ENCODE results near the gene AP2B1. TPM values are rescaled to one million over a fixed set of nuclear protein-coding genes. Genes with fewer than 3 reads are reported as not detected.

AP2B1 gene
- total RNA-seq: 75.4 TPM

DNA sequence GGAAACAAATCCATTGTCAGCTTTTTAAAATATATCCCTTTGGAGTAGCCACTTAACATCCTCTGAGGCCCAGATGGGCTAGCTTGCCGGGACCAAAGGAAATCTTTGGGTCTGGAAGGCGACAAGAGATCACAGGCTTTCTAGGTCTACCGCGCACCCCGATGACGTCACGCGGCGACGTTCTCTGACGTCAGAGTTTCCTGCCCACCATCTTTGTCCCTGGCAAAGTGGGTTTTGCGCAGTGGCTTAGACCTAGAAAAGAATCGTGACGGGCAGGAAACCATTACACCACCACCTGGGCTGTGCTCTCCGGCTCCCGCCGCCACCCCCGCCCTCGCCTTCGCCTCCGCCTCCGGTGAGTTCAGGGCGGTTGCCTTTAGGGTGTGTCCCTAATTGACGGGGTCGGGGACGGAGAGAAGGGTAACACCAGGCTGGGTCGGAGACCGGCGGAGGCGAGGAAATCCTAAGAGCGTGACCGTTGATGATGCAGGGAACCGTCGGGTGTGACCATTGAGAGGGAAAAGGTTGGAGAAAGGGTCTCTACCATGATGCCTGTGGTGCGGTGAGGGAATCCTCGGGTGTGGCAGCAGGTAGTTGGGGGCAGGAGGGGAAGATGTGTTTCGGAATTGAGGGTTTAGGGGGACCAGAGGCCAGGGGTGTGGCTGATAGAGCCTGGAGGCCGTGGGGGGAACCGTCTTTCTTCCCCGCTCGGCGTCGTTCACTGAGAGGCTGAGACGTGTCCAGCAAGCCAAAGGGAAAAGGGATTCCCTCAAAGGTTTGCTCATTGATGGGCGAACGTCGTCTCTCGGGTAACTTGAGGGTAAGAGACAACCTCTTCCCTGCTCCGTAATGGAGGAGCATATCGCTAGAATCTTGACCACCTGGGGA is at the start of gene AP2B1:
Gene AP2B1, plus strand, starts transcription at position 249 of the 888 bp plus-strand sequence. CDS start 6,709 bp downstream, outside the sequence.

DNA sequence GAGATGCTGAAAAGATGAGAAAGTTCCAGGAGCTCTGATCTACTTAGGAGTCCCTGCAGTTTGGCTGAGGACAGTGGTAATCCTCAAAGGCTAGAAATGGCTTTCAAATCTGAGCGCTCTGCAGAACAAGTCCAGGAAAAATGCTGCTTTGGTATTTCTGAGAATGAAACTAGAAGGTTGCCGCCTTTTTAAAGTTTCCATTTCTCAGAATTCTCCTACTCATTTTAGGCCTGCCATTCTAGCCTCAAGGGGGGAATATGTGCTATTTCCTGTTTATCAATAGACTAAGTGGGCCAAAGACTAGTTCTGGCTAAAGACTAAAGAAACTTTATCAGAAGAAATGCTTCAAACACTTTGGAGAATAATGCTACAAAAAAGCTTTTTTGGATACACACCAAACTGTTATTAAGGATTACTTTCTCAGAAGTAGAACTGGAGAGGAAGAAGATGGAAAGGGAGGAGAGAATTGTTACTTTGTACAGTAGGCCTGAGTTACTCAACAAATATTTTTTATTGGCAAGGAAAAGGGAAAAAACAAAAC is 49.5 kb upstream of the AP2B1 start, which contains the start of gene SLFN12L:
Gene SLFN12L, minus strand, starts transcription at position 78 of the 541 bp plus-strand sequence. CDS start 15,314 bp downstream, outside the sequence.

DNA sequence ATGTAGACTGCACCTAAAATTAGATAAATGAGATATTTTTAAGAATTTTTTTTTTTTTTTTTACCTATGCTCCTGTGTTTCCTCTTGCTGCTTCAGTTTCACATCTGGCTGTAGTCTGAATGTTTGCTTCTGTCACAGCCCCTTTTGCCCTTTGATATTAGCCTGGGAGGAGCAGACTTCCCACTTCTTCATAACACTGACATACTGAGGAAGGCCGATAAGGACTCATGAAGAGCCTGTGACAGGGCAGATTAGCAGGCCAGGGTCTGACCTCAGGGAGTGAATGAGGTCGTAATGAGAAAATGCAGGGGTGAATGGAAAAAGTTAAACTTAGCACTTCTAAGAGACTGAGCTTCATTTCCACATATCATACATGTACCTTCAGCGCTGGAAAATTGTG is 26.4 kb upstream of the AP2B1 start, which contains the start of gene SLFN14:
Gene SLFN14, minus strand, starts transcription at position 117 of the 400 bp plus-strand sequence. CDS start 2,757 bp downstream, outside the sequence.

DNA sequence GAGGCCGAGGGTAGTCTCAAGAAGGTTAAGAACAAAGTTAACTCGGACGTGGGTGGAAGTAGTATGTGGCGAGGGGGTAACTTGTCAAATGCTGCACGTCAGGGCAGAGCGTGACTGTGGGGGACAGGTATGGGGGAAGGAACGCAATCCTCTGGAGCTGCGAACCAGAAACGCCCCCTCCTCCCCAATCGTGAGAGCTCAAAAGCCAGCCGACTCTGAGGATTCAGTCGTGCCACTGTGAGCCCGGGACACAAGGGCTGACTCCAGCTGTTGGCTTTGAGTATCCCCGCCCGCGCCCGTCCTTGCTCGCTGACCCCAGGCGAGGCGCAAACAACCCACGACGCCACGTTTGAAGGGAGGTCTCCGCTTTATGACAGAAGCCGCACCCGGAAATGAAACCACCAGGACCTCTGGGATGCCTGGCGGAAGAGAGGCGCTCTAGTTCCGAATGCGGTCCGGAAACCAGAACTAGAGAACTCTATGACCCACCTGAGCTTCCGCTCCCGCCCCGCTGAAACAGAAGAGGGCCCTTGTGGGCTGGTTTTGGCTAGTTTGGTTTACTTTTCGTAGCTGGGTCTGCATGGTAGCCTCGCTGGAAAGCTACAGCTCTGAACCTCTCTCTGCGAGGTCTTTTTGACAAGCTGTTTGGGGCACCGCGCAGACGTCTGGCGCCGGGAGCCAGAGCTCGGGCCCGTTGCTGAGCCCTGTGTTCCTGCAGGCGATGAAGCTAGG is 8.8 kb upstream of the AP2B1 start, which contains the start of gene PEX12:
Gene PEX12, minus strand, starts transcription at position 375 of the 732 bp plus-strand sequence. CDS start 550 bp downstream, outside the sequence.

DNA sequence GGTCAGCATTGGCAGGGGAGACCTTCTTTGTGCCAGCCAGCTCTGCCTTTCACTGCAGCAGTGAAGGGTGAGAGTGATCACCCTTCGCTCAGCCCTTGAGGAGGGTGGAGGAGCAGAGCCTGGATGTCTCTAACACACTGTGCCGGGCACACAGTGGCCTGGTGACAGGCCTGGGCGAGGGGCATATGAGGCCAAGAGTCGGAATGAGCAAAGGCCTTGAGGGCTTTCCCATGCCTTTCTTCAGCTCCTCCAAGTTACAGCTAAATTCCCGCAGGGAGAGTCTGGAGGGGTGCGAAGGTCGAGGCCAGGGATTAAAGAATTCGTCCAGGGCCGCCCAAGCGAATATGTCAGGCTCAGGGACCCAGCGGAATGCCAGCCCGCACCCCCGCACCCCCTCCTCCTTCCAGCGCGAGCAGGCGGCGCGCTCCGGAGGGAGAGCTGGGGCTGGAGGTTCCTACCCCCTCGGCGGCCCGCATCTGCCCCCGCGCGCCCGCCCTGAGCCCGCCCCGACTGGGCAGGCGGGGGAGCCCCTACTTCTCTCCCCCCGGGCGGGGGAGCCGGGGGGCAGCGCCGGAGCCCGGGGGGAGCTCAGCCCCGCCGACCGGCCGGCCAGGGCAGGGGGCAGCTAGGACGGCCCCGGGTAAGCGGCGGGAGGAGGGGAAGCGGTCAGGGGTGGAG is 144.3 kb downstream of the AP2B1 start, which contains the start of gene RASL10B:
Gene RASL10B, plus strand, starts transcription at position 401 of the 678 bp plus-strand sequence. CDS start 3,546 bp downstream, outside the sequence.

DNA sequence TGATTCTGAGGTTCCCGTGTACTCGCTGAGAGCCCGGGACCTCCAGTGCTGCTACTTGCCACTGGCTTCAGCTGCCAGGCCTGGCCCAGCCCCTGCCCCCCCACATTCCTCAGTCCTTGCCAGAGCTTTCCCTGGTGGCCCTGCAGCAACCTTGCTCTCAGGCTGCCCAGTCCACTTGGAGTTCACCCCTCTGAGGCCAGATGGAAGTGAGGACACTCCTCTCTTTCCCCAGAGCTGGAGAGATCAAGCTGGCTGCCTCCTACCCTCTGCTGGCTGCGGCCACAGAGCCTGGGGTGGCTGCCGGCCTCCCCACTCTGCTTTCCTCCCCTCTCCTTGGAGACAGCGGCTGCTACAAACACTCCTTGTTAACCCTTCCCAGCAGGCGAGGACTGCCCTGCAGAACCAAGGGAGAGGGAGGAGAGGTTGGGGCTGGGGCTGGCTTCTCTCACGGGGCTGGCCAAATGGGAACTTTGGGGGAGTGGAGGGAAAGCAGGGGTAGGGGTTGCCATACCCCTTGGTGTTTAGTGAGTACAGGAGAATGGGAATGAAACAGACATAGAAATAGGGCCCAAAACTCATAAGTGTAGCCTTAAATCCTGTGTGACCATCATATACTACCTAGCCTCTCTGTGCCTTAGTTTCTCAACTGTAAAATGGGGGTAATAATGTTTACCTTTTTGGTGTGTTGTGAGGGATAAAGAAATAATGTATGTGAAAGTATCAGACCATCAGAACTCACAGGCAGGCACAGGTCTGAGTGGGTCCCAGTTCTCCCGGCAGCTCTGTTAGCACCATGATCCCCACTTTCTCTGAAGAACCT is 166.0 kb downstream of the AP2B1 start, which contains the start of gene GAS2L2:
Gene GAS2L2, minus strand, starts transcription at position 295 of the 820 bp plus-strand sequence. CDS start 389 bp downstream, outside the sequence.

DNA sequence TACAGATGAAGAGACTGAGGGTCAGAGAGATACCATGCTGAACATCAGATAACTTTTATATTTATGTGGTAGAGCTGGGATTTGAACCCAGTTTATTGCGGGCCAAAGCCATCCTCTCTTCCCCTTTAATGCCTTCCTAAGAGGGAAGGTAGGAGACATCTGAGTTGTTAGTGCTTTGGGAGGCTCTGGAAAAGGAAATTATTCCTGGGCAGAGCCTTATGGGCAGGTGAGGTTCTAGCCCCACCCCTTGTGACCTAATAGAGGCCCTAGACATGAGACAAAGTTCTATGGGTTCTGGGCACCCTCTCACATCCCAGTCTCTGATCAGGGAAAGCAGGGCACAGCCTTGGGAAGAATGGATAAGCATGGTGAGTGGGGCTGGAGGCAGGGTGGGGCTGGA is 173.5 kb downstream of the AP2B1 start, which contains the start of gene C17orf50:
Gene C17orf50, plus strand, starts transcription at position 301 of the 400 bp plus-strand sequence. Its CDS starts 55 bp downstream, at position 356.

Small RNA genes lying within 50 kb of the gene (small RNA-seq; reads per million reads assigned to genes)
- gene AC004134.1 (ENCODE audit: low replicate concordance) (not detected), gene AC015911.1 (ENCODE audit: low replicate concordance) (not detected), gene SNORD7 (ENCODE audit: low replicate concordance) (37.5 reads per million, percentile 96 among the genes with 10 or more reads in this experiment)

Other genes starting within 250 kb of the AP2B1 start
- gene SLFN11, start 213.7 kb upstream of the AP2B1 start, total RNA-seq: 16.3 TPM
- gene SLFN12, start 154.8 kb upstream of the AP2B1 start, total RNA-seq: 20.0 TPM
- gene SLFN13, start 138.6 kb upstream of the AP2B1 start, total RNA-seq: 9.8 TPM
- 0.58 TPM for gene SLFN12L, start 49.6 kb upstream of the AP2B1 start, total RNA-seq
- 1.8 TPM for gene SLFN14, start 26.5 kb upstream of the AP2B1 start, total RNA-seq
- 5.0 TPM for gene PEX12, start 8.8 kb upstream of the AP2B1 start, total RNA-seq
- 8.5 TPM for gene RASL10B, start 144.3 kb downstream of the AP2B1 start, total RNA-seq
- gene GAS2L2, start 165.9 kb downstream of the AP2B1 start, total RNA-seq: 0.06 TPM
- gene C17orf50, start 173.6 kb downstream of the AP2B1 start, total RNA-seq: not detected
- 4.0 TPM for gene MMP28, start 208.3 kb downstream of the AP2B1 start, total RNA-seq
- gene TAF15, start 222.2 kb downstream of the AP2B1 start, total RNA-seq: 92.2 TPM